Suprapubic skin (tissue), 4 donors: Measurements from ENCODE around the gene ZACN. TPM values are rescaled to one million over a fixed set of nuclear protein-coding genes. Genes with fewer than 3 reads are reported as not detected.
"Not testable (repeated sequence)": the region's sequence is repeated elsewhere in the genome, so short reads cannot be mapped to it uniquely, and the experiment has no call there.

Source experiments
- DNase-seq, 2 donors: peaks; one replicate each; pipeline ENCODE4 v3.0.0-alpha.2; 2019; ENCODE audit warnings: low spot score in 2 of 2
- H3K27ac ChIP-seq: fragments of 200-600 bp; sonication (generic); one replicate; pipeline ENCODE4 v1.5.1; 2019
- H3K27me3 ChIP-seq: fragments of 200-600 bp; sonication (generic); one replicate; pipeline ENCODE4 v1.5.1; 2019
- H3K36me3 ChIP-seq: fragments of 200-600 bp; sonication (generic); one replicate; pipeline ENCODE4 v1.5.1; 2019
- H3K4me1 ChIP-seq: fragments of 200-600 bp; sonication (generic); one replicate; pipeline ENCODE4 v1.5.1; 2019
- H3K4me3 ChIP-seq: fragments of 200-600 bp; sonication (generic); one replicate; pipeline ENCODE4 v1.5.1; 2019; ENCODE audit warnings: mild to moderate bottlenecking
- H3K9me3 ChIP-seq: fragments of 200-600 bp; sonication (generic); one replicate; pipeline ENCODE4 v1.5.1; 2019
- CTCF ChIP-seq, 2 donors: fragments of 200-600 bp in 1 of 2; fragments of 450-650 bp in 1 of 2; sonication (generic) in 1 of 2; IDR thresholded peaks; one replicate each; pipeline ENCODE4 v1.5.1; 2016 to 2019; ENCODE audit warnings: antibody characterized with exemption in 2 of 2, mild to moderate bottlenecking in 1 of 2, moderate library complexity in 1 of 2
- EP300 ChIP-seq: sonication (generic); formaldehyde crosslinking; IDR thresholded peaks from one replicate; pipeline ENCODE4 v1.6.1; 2017; ENCODE audit warnings: antibody characterized with exemption
- POLR2A ChIP-seq, 2 donors: fragments of 450-650 bp; IDR thresholded peaks; one replicate each; pipeline ENCODE4 v1.6.1; 2017; ENCODE audit warnings: antibody characterized with exemption in 2 of 2, mild to moderate bottlenecking in 2 of 2, moderate library complexity in 2 of 2
- POLR2AphosphoS5 ChIP-seq, 3 donors: sonication (generic); formaldehyde crosslinking; IDR thresholded peaks; one replicate each; pipeline ENCODE4 v1.6.1; 2017; ENCODE audit warnings: antibody characterized with exemption in 3 of 3
- WGBS: methylation state at CpG from one replicate; pipeline ENCODE4 v1.1.5; 2018; 5-methylcytosine and 5-hydroxymethylcytosine counted together
- total RNA-seq, 4 donors: library from RNA; depleted of rRNA; stranded (reverse); fragments of >200 nt; gene quantifications; one replicate each; pipeline ENCODE4 v1.1.0, GENCODE V29; 2016

The ZACN gene
- total RNA-seq, 4 donors from 2014 or later, result not detected

- no peaks in the 10 kb centered on the region for H3K27me3 ChIP-seq
- no peaks in the 10 kb centered on the region for H3K9me3 ChIP-seq
- no peak overlapping the region for H3K27ac ChIP-seq
- H3K4me3 ChIP-seq, result no peak overlapping the region
- peaks cover 38% of the 10 kb centered on the region for H3K36me3 ChIP-seq
- no peak for TF ChIP-seq EP300
- no peak for TF ChIP-seq CTCF (IDR thresholded peaks at IDR 0.05)
- 53% methylated on average over 19 of the region's 22 CpGs for WGBS
- no peak for DNase-seq
- peaks cover 7% of the 10 kb centered on the region for H3K4me1 ChIP-seq
Observed at GRCh38 chr17:76036497-76037261, 42.3 kb upstream of the ZACN start.

GRCh38 chr17:76038050-76038449 lies 40.9 kb upstream of the ZACN start:
- no peaks in the 10 kb centered on the region for H3K9me3 ChIP-seq
- peaks cover 7% of the 10 kb centered on the region for H3K4me1 ChIP-seq
- H3K27ac ChIP-seq, result no peak overlapping the region
- peaks cover 52% of the 10 kb centered on the region for H3K36me3 ChIP-seq
- no peak for TF ChIP-seq EP300
- TF ChIP-seq CTCF (IDR thresholded peaks at IDR 0.05), result no peak
- no peak for TF ChIP-seq POLR2AphosphoS5 (IDR thresholded peaks at IDR 0.05)
- TF ChIP-seq POLR2A (IDR thresholded peaks at IDR 0.05), result no peak
- 66% methylated on average over 3 of the region's 3 CpGs for WGBS
- no peak overlapping the region for H3K4me3 ChIP-seq
- DNase-seq, result no peak
- H3K27me3 ChIP-seq, result no peaks in the 10 kb centered on the region

GRCh38 chr17:76039121-76039520 lies 39.9 kb upstream of the ZACN start:
- no peaks in the 10 kb centered on the region for H3K27me3 ChIP-seq
- no peak overlapping the region for H3K4me3 ChIP-seq
- H3K27ac ChIP-seq, result no peak overlapping the region
- H3K36me3 ChIP-seq, result peaks cover 63% of the 10 kb centered on the region
- TF ChIP-seq POLR2AphosphoS5 (IDR thresholded peaks at IDR 0.05) (no peak), CTCF (IDR thresholded peaks at IDR 0.05) (no peak), EP300 (no peak), POLR2A (IDR thresholded peaks at IDR 0.05) (no peak)
- H3K4me1 ChIP-seq, result peaks cover 12% of the 10 kb centered on the region
- H3K9me3 ChIP-seq, result no peaks in the 10 kb centered on the region
- 65% methylated on average over 6 of the region's 6 CpGs for WGBS
- no peak for DNase-seq

- Histone ChIP-seq H3K27ac (no peak overlapping the region), H3K36me3 (peaks cover 75% of the 10 kb centered on the region), H3K4me3 (no peak overlapping the region), H3K9me3 (no peaks in the 10 kb centered on the region), H3K27me3 (no peaks in the 10 kb centered on the region), H3K4me1 (peaks cover 21% of the 10 kb centered on the region)
- WGBS, result 71% methylated on average over 6 of the region's 6 CpGs
- TF ChIP-seq EP300 (no peak), POLR2AphosphoS5 (IDR thresholded peaks at IDR 0.05) (no peak), CTCF (IDR thresholded peaks at IDR 0.05) (no peak), POLR2A (IDR thresholded peaks at IDR 0.05) (no peak)
- DNase-seq, result no peak
Observed at GRCh38 chr17:76040376-76040775, 38.6 kb upstream of the ZACN start.

- H3K27me3 ChIP-seq, H3K27ac ChIP-seq, DNase-seq, H3K9me3 ChIP-seq, H3K4me3 ChIP-seq: not testable (repeated sequence)
- 93% methylated on average over 3 of the region's 3 CpGs for WGBS
- peaks cover 13% of the 10 kb centered on the region for H3K4me1 ChIP-seq
- peaks cover 100% of the 10 kb centered on the region for H3K36me3 ChIP-seq
Observed at GRCh38 chr17:76042868-76043267, 36.1 kb upstream of the ZACN start.

- H3K27ac ChIP-seq, result peak overlapping the region; percentile 35
- not testable (repeated sequence) for H3K27me3 ChIP-seq, H3K4me3 ChIP-seq, H3K9me3 ChIP-seq, DNase-seq
- H3K4me1 ChIP-seq, result peaks cover 15% of the 10 kb centered on the region
- peaks cover 100% of the 10 kb centered on the region for H3K36me3 ChIP-seq
- 50% methylated on average over 11 of the region's 11 CpGs for WGBS
Observed at GRCh38 chr17:76044475-76045007, 34.4 kb upstream of the ZACN start.
